ENCODE data around the gene TFEB. TPM values are rescaled to one million over a fixed set of nuclear protein-coding genes. Genes with fewer than 3 reads are reported as not detected.

TFEB gene
- total and polyA plus RNA-seq, 10 of the 15 experiments (the other 5 are each of a cell fraction or from before 2014, with no cell fraction given), result 0.84 to 108 (median 60.8) TPM

DNA sequence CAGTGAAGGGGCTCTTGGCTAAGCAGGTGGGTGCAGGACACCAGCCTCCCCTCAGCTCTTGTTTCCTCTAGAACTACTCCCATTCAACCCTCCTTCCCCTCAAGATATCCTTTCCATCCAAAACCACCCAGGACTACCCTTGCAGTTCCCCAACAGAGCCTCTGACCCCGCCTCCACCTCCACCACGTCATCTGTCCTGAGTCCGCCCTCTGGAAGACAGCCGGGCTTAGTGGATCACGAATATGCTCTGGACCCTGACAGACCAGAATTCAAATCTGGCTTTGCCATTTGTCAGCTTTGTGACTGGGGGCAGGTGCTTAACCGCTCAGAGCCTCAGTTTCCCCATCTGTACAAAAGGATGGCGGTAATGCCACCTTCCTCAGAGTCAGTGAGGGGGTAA is 31.4 kb downstream of the TFEB start:
- in situ Hi-C loops (cut with MboI), result no loop called here
- Histone ChIP-seq H3K4me3 (peak overlapping the region; percentile 85), H3K27me3 (replicated peaks in 1 of 2; ENCODE audit: control insufficient read depth in 2 of 2, insufficient read depth in 2 of 2, low read length in 1 of 2) (no peaks in the 10 kb centered on the region), H3K4me1 (ENCODE audit: control insufficient read depth, insufficient read depth, low read length) (peaks cover 64% of the 10 kb centered on the region), H3K27ac (ENCODE audit: control insufficient read depth, insufficient read depth) (peak overlapping the region; percentile 99), H4K20me1 (ENCODE audit: control insufficient read depth, insufficient read depth) (no peaks in the 10 kb centered on the region; the same call in 1 of the 2 replicates), H2AFZ (ENCODE audit: control insufficient read depth, low read depth, low read length) (no peak overlapping the region), H3K9ac (ENCODE audit: control insufficient read depth, insufficient read depth, low read length) (peak overlapping the region; percentile 99), H3K9me3 (replicated peaks; ENCODE audit: control insufficient read depth, insufficient read depth, low read length) (no peaks in the 10 kb centered on the region), H3K79me2 (ENCODE audit: control insufficient read depth, insufficient read depth, low read length) (peaks cover 93% of the 10 kb centered on the region), H3K36me3 (ENCODE audit: control insufficient read depth in 2 of 2, insufficient read depth in 2 of 2, low read length in 1 of 2) (peaks cover 12 to 27% of the 10 kb centered on the region in 2 experiments), H3K4me2 (ENCODE audit: control insufficient read depth, insufficient read depth) (peak overlapping the region; percentile 99)
- WGBS (ENCODE audit: insufficient coverage, insufficient replicate concordance, low lambda C conversion rate, missing lambda C conversion rate), result 26% methylated on average over 7 of the region's 7 CpGs
- POLR2A ChIA-PET, result interaction anchor here (0.5 to 6.1 kb wide), 4 partner anchors 10 to 116 kb away, joined by 3 to 210 read pairs (median 96); partner anchors contain the start of gene TFEB
- intact Hi-C loops (cut with micrococcal nuclease; ENCODE audit: unreplicated experiment), result loop anchor here (10.0 kb wide), 1 partner anchor 341 kb away; no protein-coding TSS in a partner anchor
- no peak for TF ChIP-seq ZNF274 (IDR thresholded peaks at IDR 0.05; ENCODE audit: insufficient read depth, insufficient read length)
- 0 out of 2 replicates have a peak, but pooled peaks have one; percentile 40 for TF ChIP-seq POLR2AphosphoS2 (IDR thresholded peaks at IDR 0.05; ENCODE audit: low read depth, low read length)
- FAIRE-seq (no peak), ATAC-seq (no peak), DNase-seq (ENCODE audit: low read depth, low spot score) (no peak)
- SMC1A ChIA-PET (ENCODE audit: uncharacterized antibody, unreplicated experiment), result interaction anchor here (1.7 to 7.2 kb wide), 5 partner anchors 9 to 27 kb away, joined by 4 to 168 read pairs (median 82); no protein-coding TSS in a partner anchor
- CTCF ChIA-PET, result interaction anchor here (1.0 to 4.6 kb wide), 9 partner anchors 9 to 340 kb away, joined by 3 to 87 read pairs (median 43); no protein-coding TSS in a partner anchor
- RAD21 ChIA-PET (ENCODE audit: unreplicated experiment), result interaction anchor here (1.7 to 6.3 kb wide), 5 partner anchors 12 to 370 kb away, joined by 5 to 185 read pairs (median 61); partner anchors contain the start of gene TFEB
- BruUV-seq (replicated peaks), result no TSS peak

DNA sequence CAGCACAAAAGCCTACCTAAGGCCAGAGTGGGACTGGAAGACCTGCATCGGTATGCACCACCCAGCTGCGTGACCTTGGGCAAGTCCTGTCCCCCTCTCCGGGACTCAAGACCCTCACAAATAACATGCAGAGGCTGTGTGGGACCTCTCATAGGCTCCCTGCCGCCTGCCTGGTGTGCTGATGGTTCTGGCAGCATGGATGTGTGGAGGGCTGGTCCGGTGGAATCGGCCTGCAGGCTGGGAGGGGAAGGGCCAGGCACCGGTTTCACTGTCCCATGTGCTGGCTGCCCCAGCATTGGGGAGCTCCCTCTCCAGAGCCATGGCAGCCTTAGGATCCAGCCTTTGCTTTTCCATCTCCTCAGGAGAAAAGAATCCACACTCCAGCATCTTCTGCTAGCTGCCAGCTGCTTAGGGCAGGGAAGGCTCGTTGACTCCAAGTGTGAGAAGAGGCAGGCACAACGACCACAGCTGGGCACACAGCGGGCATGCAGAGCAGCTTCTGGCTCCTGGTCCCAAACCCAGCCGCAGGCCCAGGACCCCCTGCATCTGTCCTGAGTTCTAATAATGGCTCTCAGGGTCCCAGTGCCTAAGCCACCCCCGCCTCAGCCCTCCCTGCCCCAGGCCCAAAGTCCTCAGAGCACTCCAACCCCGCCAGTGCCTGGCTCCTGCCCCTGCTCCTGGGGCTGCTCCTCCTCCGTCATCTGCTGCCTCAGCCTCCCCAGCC is 32.5 kb downstream of the TFEB start:
- no peaks in the 10 kb centered on the region for H3K9me3 ChIP-seq (replicated peaks; ENCODE audit: control insufficient read depth, insufficient read depth, low read length)
- peaks cover 92% of the 10 kb centered on the region for H3K79me2 ChIP-seq (ENCODE audit: control insufficient read depth, insufficient read depth, low read length)
- peaks cover 18 to 33% of the 10 kb centered on the region in 2 experiments for H3K36me3 ChIP-seq (ENCODE audit: control insufficient read depth in 2 of 2, insufficient read depth in 2 of 2, low read length in 1 of 2)
- ChIA-PET RAD21 (ENCODE audit: unreplicated experiment) (no interaction called here), SMC1A (ENCODE audit: uncharacterized antibody, unreplicated experiment) (interaction anchor here (0.7 to 2.9 kb wide), 4 partner anchors 8 to 337 kb away, joined by 3 to 9 read pairs (median 3); no protein-coding TSS in a partner anchor), POLR2A (interaction anchor here (0.9 kb wide), 1 partner anchor 32 kb away, joined by 3 read pairs; no protein-coding TSS in a partner anchor), CTCF (interaction anchor here (1.1 to 4.6 kb wide), 3 partner anchors 19 to 46 kb away, joined by 3 to 46 read pairs (median 3); no protein-coding TSS in a partner anchor)
- no peaks in the 10 kb centered on the region for H3K27me3 ChIP-seq (replicated peaks in 1 of 2; ENCODE audit: control insufficient read depth in 2 of 2, insufficient read depth in 2 of 2, low read length in 1 of 2)
- H3K4me3 ChIP-seq, result peak overlapping the region; percentile 85; the same call in 1 of the 2 replicates
- intact Hi-C loops (cut with micrococcal nuclease; ENCODE audit: unreplicated experiment), result loop anchor here (10.0 kb wide), 1 partner anchor 342 kb away; no protein-coding TSS in a partner anchor
- FAIRE-seq (no peak), DNase-seq (ENCODE audit: low read depth, low spot score) (no peak), ATAC-seq (no peak)
- peak overlapping the region; percentile 99 for H3K4me2 ChIP-seq (ENCODE audit: control insufficient read depth, insufficient read depth)
- no peak overlapping the region; the same call in 1 of the 2 replicates for H3K27ac ChIP-seq (ENCODE audit: control insufficient read depth, insufficient read depth)
- no peak overlapping the region; the same call in 1 of the 2 replicates for H3K9ac ChIP-seq (ENCODE audit: control insufficient read depth, insufficient read depth, low read length)
- no peak overlapping the region for H2AFZ ChIP-seq (ENCODE audit: control insufficient read depth, low read depth, low read length)
- in situ Hi-C loops (cut with MboI), result no loop called here
- WGBS (ENCODE audit: insufficient coverage, insufficient replicate concordance, low lambda C conversion rate, missing lambda C conversion rate), result 75% methylated on average over 14 of the region's 14 CpGs
- H4K20me1 ChIP-seq (ENCODE audit: control insufficient read depth, insufficient read depth), result no peaks in the 10 kb centered on the region; the same call in 1 of the 2 replicates
- BruUV-seq (replicated peaks), result no TSS peak
- peaks cover 56% of the 10 kb centered on the region for H3K4me1 ChIP-seq (ENCODE audit: control insufficient read depth, insufficient read depth, low read length)
- TF ChIP-seq RCOR1 (conservative IDR thresholded peaks at IDR 0.05; ENCODE audit: low read depth, low read length), result no peak
- TF ChIP-seq TCF7 (IDR thresholded peaks at IDR 0.05; ENCODE audit: borderline replicate concordance), result no peak
- TF ChIP-seq, protein P1, sequence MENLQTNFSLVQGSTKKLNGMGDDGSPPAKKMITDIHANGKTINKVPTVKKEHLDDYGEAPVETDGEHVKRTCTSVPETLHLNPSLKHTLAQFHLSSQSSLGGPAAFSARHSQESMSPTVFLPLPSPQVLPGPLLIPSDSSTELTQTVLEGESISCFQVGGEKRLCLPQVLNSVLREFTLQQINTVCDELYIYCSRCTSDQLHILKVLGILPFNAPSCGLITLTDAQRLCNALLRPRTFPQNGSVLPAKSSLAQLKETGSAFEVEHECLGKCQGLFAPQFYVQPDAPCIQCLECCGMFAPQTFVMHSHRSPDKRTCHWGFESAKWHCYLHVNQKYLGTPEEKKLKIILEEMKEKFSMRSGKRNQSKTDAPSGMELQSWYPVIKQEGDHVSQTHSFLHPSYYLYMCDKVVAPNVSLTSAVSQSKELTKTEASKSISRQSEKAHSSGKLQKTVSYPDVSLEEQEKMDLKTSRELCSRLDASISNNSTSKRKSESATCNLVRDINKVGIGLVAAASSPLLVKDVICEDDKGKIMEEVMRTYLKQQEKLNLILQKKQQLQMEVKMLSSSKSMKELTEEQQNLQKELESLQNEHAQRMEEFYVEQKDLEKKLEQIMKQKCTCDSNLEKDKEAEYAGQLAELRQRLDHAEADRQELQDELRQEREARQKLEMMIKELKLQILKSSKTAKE (IDR thresholded peaks at IDR 0.05; ENCODE audit: low read depth, poor library complexity, severe bottlenecking), result no peak
- no peak for TF ChIP-seq EED (IDR thresholded peaks at IDR 0.05; ENCODE audit: low read depth)
- TF ChIP-seq HDGF (IDR thresholded peaks at IDR 0.05), result no peak
- TF ChIP-seq, protein P2, sequence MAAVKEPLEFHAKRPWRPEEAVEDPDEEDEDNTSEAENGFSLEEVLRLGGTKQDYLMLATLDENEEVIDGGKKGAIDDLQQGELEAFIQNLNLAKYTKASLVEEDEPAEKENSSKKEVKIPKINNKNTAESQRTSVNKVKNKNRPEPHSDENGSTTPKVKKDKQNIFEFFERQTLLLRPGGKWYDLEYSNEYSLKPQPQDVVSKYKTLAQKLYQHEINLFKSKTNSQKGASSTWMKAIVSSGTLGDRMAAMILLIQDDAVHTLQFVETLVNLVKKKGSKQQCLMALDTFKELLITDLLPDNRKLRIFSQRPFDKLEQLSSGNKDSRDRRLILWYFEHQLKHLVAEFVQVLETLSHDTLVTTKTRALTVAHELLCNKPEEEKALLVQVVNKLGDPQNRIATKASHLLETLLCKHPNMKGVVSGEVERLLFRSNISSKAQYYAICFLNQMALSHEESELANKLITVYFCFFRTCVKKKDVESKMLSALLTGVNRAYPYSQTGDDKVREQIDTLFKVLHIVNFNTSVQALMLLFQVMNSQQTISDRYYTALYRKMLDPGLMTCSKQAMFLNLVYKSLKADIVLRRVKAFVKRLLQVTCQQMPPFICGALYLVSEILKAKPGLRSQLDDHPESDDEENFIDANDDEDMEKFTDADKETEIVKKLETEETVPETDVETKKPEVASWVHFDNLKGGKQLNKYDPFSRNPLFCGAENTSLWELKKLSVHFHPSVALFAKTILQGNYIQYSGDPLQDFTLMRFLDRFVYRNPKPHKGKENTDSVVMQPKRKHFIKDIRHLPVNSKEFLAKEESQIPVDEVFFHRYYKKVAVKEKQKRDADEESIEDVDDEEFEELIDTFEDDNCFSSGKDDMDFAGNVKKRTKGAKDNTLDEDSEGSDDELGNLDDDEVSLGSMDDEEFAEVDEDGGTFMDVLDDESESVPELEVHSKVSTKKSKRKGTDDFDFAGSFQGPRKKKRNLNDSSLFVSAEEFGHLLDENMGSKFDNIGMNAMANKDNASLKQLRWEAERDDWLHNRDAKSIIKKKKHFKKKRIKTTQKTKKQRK (IDR thresholded peaks at IDR 0.05; ENCODE audit: low read depth, low read length), result no peak
- TF ChIP-seq NFYB (IDR thresholded peaks at IDR 0.05; ENCODE audit: insufficient read depth, low read depth, low read length), result no peak

Measured in GM12878 (cell line).